GM13977 (cell line): Measurements from ENCODE around the gene HECW1.

Experiments used
- DNase-seq: peaks from one replicate; pipeline ENCODE4 v3.0.0; 2012; ENCODE audit warnings: low spot score
- CTCF ChIP-seq: IDR thresholded peaks from 2 replicates; pipeline ENCODE4 v1.5.1; 2012; ENCODE audit warnings: mild to moderate bottlenecking, control low read depth; ENCODE audit not compliant: insufficient read depth; ENCODE audit errors: extremely low read depth, missing control alignments
- in situ Hi-C: fragments of 300-500 bp; cut with MboI; formaldehyde crosslinking; loops from one replicate; pipeline ENCODE4 v1.12.0; 2022; ENCODE audit warnings: low sequenced_read_pairs, low pct_unique_long_range_greater_than_20kb, mixed read lengths, inconsistent platforms; ENCODE audit not compliant: unreplicated experiment

HECW1 gene

DNA sequence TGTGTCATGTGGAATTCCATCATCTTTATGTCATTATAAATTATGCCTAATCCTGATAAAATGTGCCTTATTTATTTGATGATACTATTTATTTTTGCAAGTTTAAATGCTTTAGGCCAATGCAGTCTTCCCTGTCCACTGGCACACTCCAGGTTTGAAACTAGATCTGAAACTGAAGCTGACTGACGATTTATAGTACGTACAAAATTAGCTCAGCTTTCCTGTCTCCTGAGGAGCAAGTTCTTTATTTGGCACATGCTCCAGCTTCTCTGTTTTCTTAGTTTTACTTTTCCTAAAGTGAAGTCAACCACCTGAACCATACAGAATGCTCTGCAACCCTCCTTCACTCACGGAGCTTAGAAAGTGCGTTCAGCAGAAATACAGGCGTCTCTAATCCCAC lies 164.1 kb downstream of the HECW1 start:
- TF ChIP-seq CTCF, result no peak
- in situ Hi-C loops, result no loop called here
- DNase-seq, result no peak

DNA sequence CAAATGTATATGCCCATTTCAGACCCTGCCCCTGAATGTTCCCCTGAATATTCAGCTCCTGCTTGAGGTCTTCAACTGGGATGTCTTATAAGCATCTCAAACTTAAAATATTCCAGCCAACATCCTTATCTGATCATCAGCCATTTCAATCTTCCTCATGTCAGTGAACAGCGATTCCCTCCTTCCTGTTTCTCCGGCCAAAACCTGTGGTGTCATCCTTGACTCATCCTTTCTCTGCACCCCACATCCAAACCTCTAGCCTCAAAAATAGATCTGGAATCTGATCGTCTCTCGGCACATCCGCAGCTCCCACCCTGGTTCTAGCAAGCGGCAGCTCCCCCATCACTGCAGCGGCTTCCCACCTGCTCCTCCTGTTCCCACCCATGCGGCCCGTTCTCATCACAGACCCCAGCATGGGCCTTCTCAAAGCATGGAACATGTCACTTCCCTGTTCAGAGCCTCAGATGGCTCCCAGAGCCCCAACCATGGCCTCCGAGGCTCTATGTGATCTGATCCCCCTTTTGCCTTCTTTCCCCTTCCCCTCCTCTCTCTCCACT lies 165.7 kb downstream of the HECW1 start:
- no peak for TF ChIP-seq CTCF
- no peak for DNase-seq
- in situ Hi-C loops, result no loop called here

DNA sequence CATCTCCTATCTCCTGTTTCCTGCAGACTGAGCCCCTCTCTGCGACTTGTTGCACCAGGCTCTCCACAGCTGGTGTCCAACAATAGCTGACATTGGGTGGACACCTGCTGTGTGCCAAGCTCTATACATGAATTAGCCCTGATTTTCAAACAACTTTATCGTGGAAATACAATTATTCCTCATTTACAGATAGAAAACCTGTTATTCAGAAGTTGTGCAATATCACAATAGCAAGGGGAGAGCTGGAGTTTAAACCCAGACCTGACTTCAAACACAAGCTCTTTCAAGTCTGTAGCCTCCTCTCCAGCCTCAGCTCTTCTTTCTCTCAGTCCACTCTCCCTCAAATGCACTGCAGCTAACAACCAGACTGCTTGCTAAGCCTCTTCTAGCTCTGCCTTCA lies 168.8 kb downstream of the HECW1 start:
- no peak for DNase-seq
- no peak for TF ChIP-seq CTCF
- in situ Hi-C loops, result no loop called here

GRCh38 chr7:43283706-43284105 lies 171.3 kb downstream of the HECW1 start:
- in situ Hi-C loops, result no loop called here
- TF ChIP-seq CTCF, result no peak
- no peak for DNase-seq

- no peak for DNase-seq
- in situ Hi-C loops, result no loop called here
- no peak for TF ChIP-seq CTCF
Measured at GRCh38 chr7:43289826-43290225, 177.4 kb downstream of the HECW1 start.

DNA sequence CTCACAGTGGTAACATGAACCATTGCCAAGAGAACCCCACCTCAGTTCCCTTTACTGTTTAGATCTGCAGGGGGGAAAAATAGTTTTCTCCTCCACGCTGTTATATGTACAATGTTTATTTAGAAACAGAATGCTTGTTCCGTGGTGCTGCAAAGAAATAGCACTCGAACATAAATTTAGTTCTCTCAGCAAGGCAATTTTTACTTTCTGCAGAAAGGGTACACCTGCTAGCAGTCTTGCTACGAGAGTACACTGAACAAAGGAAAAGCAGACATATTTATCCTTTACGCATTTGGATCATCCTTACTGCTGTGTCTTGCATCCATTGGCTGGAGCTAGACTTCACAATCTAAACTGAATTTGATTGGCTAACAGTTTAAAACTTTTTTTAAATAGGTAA lies 178.5 kb downstream of the HECW1 start:
- DNase-seq, result no peak
- in situ Hi-C loops, result no loop called here
- TF ChIP-seq CTCF, result no peak

DNA sequence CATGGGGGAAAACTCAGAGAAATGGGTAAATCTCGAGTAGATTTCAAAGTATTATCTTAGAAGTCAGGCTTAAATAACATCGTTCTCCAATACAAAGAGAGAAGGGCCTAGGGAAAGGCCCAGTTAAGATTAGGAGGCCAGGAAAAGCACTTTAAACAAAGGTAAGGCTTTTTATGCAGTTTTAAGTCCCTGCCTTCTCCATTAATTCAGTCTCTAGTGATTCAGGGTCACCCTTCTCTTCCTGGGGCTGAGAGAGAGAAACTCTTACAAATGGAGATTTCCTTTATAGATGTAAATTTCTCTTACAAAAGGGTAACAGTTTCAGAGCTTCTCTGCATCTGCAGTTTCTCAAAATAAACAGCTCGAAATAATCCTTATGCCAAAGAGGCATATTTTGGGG lies 179.3 kb downstream of the HECW1 start:
- no peak for DNase-seq
- TF ChIP-seq CTCF, result no peak
- in situ Hi-C loops, result no loop called here
